OCI-LY3 (cell line): ENCODE measurements around the gene LIPM.

Experiments used
- H2AFZ ChIP-seq: fragments of 200-600, 300-600 bp; shearing (Covaris generic); 2 replicates; pipeline ENCODE4 v1.6.0; 2014; ENCODE audit warnings: antibody characterized with exemption, low read depth, low read length
- H3K27ac ChIP-seq: fragments of 200-600, 300-600 bp; sonication (generic); 2 replicates; pipeline ENCODE4 v1.5.1; 2014; ENCODE audit warnings: mild to moderate bottlenecking, low read length, moderate library complexity, mixed read lengths
- H3K27me3 ChIP-seq: fragments of 200-600, 300-600 bp; sonication (generic); 2 replicates; pipeline ENCODE4 v1.6.1; 2014; ENCODE audit warnings: low read depth, low read length, mixed read lengths
- H3K36me3 ChIP-seq: fragments of 200-600, 300-600 bp; sonication (generic); replicated peaks from 2 replicates; pipeline ENCODE3; 2014; ENCODE audit warnings: low read depth, low read length, mixed read lengths
- H3K4me1 ChIP-seq: fragments of 300-600, 200-600 bp; sonication (generic); 2 replicates; pipeline ENCODE4 v1.6.1; 2014; ENCODE audit warnings: low read length, mixed read lengths
- H3K4me2 ChIP-seq: fragments of 200-600, 300-600 bp; sonication (generic); 2 replicates; pipeline ENCODE4 v1.6.1; 2014; ENCODE audit warnings: low read length, mixed read lengths
- H3K4me3 ChIP-seq: fragments of 300-600, 200-600 bp; sonication (generic); 2 replicates; pipeline ENCODE4 v1.5.1; 2014; ENCODE audit warnings: antibody characterized with exemption, mild to moderate bottlenecking, low read length, moderate library complexity
- H3K79me2 ChIP-seq: fragments of 300-600, 200-600 bp; shearing (Covaris generic); 2 replicates; pipeline ENCODE4 v1.6.1; 2014; ENCODE audit warnings: mild to moderate bottlenecking, low read length, mixed read lengths
- H3K9ac ChIP-seq: fragments of 300-600, 200-600 bp; shearing (Covaris generic); 2 replicates; pipeline ENCODE4 v1.6.0; 2014; ENCODE audit warnings: mild to moderate bottlenecking, low read length, moderate library complexity
- H3K9me3 ChIP-seq: fragments of 200-600, 300-600 bp; shearing (Covaris generic); 2 replicates; pipeline ENCODE4 v1.6.1; 2014; ENCODE audit warnings: low read length, mixed read lengths; ENCODE audit not compliant: insufficient read depth
- H4K20me1 ChIP-seq: fragments of 200-600, 300-600 bp; sonication (generic); 2 replicates; pipeline ENCODE4 v1.6.1; 2016; ENCODE audit warnings: low read length, mixed read lengths; ENCODE audit not compliant: insufficient read depth
- CTCF ChIP-seq: fragments of 200-600, 300-600 bp; sonication (generic); IDR thresholded peaks from 2 replicates; pipeline ENCODE4 v1.5.1; 2014; ENCODE audit warnings: antibody characterized with exemption, low read length, low read depth
- EZH2phosphoT487 ChIP-seq: fragments of 200-600 bp; shearing (Covaris generic); IDR thresholded peaks from 2 replicates; pipeline ENCODE4 v1.6.1; 2018; ENCODE audit warnings: antibody characterized with exemption, mixed run types, low read depth

LIPM gene

GRCh38 chr10:88805924-88806323 is 3.4 kb downstream of the LIPM start:
- H2AFZ ChIP-seq: no peak overlapping the region

GRCh38 chr10:88809621-88810020 is 7.1 kb downstream of the LIPM start:
- Histone ChIP-seq H4K20me1 (no peaks in the 10 kb centered on the region), H3K79me2 (no peaks in the 10 kb centered on the region), H3K27me3 (no peaks in the 10 kb centered on the region; the same call in 1 of the 2 replicates), H3K9me3 (no peaks in the 10 kb centered on the region), H3K4me2 (peak overlapping the region; percentile 48; the same call in 1 of the 2 replicates), H2AFZ (no peak overlapping the region), H3K9ac (no peak overlapping the region), H3K4me3 (no peak overlapping the region), H3K27ac (no peak overlapping the region), H3K4me1 (peaks cover 17% of the 10 kb centered on the region), H3K36me3 (no peaks in the 10 kb centered on the region)
- TF ChIP-seq EZH2phosphoT487: no peak
- TF ChIP-seq CTCF: no peak

More at GRCh38 chr10:88805924-88806323, 3.4 kb downstream of the LIPM start:
- H3K4me1 ChIP-seq: peaks cover 15% of the 10 kb centered on the region
- no peaks in the 10 kb centered on the region for H3K36me3 ChIP-seq
- H3K4me2 ChIP-seq: no peak overlapping the region
- no peaks in the 10 kb centered on the region for H3K27me3 ChIP-seq
- no peaks in the 10 kb centered on the region for H3K9me3 ChIP-seq
- H3K79me2 ChIP-seq: no peaks in the 10 kb centered on the region
- H4K20me1 ChIP-seq: no peaks in the 10 kb centered on the region
- H3K27ac ChIP-seq: no peak overlapping the region
- TF ChIP-seq CTCF: no peak
- TF ChIP-seq EZH2phosphoT487: no peak
- no peak overlapping the region for H3K4me3 ChIP-seq
- no peak overlapping the region for H3K9ac ChIP-seq

GRCh38 chr10:88810196-88810961 is 7.8 kb downstream of the LIPM start:
- TF ChIP-seq EZH2phosphoT487: no peak
- peak; percentile 80 for TF ChIP-seq CTCF
- H3K4me1 ChIP-seq: peaks cover 17% of the 10 kb centered on the region
- H3K4me2 ChIP-seq: peak overlapping the region; percentile 48
- no peaks in the 10 kb centered on the region for H3K79me2 ChIP-seq
- no peaks in the 10 kb centered on the region for H3K9me3 ChIP-seq
- H2AFZ ChIP-seq: 0 out of 2 replicates have a peak overlapping the region, but pooled peaks have one; percentile 44
- no peak overlapping the region for H3K27ac ChIP-seq
- no peak overlapping the region for H3K9ac ChIP-seq
- H4K20me1 ChIP-seq: no peaks in the 10 kb centered on the region
- H3K27me3 ChIP-seq: no peaks in the 10 kb centered on the region; the same call in 1 of the 2 replicates
- H3K36me3 ChIP-seq: no peaks in the 10 kb centered on the region
- no peak overlapping the region for H3K4me3 ChIP-seq

- Histone ChIP-seq H3K9me3 (no peaks in the 10 kb centered on the region), H3K27me3 (no peaks in the 10 kb centered on the region; the same call in 1 of the 2 replicates), H3K36me3 (no peaks in the 10 kb centered on the region), H3K4me1 (peaks cover 17% of the 10 kb centered on the region), H3K9ac (no peak overlapping the region), H3K4me3 (no peak overlapping the region), H4K20me1 (no peaks in the 10 kb centered on the region), H3K79me2 (no peaks in the 10 kb centered on the region), H2AFZ (no peak overlapping the region), H3K27ac (no peak overlapping the region), H3K4me2 (no peak overlapping the region)
- no peak for TF ChIP-seq EZH2phosphoT487
- TF ChIP-seq CTCF: no peak
Observed at GRCh38 chr10:88813200-88813599, 10.7 kb downstream of the LIPM start.
